AG09309 (cell line): ENCODE measurements around the gene STUM.

Experiments
- DNase-seq: peaks from one replicate; pipeline ENCODE4 v3.0.0-alpha.2; 2010; ENCODE audit warnings: low read depth
- H3K4me3 ChIP-seq: 2 replicates; pipeline ENCODE4 v1.5.1; 2011; ENCODE audit warnings: mild to moderate bottlenecking, low read depth, low read length, moderate library complexity; ENCODE audit not compliant: control insufficient read depth
- CTCF ChIP-seq: IDR thresholded peaks from 2 replicates; pipeline ENCODE4 v1.5.1; 2011; ENCODE audit warnings: mild to moderate bottlenecking, low read depth, low read length, inconsistent platforms; ENCODE audit not compliant: insufficient read depth, control insufficient read depth; ENCODE audit errors: missing control alignments

The STUM gene

GRCh38 chr1:226650236-226650841, 101.8 kb downstream of the STUM start:
- no peak overlapping the region for H3K4me3 ChIP-seq
- no peak for TF ChIP-seq CTCF
- no peak for DNase-seq

- DNase-seq: no peak
- no peak for TF ChIP-seq CTCF
- no peak overlapping the region for H3K4me3 ChIP-seq
Measured at GRCh38 chr1:226651041-226651731, 102.6 kb downstream of the STUM start.

GRCh38 chr1:226651732-226652105, 103.2 kb downstream of the STUM start:
- TF ChIP-seq CTCF: no peak

GRCh38 chr1:226652613-226653012, 104.0 kb downstream of the STUM start:
- H3K4me3 ChIP-seq: no peak overlapping the region
- TF ChIP-seq CTCF: no peak
- no peak for DNase-seq

More at GRCh38 chr1:226651732-226652105, 103.2 kb downstream of the STUM start:
- no peak overlapping the region for H3K4me3 ChIP-seq
- no peak for DNase-seq

- no peak for DNase-seq
- TF ChIP-seq CTCF: no peak
- no peak overlapping the region for H3K4me3 ChIP-seq
Measured at GRCh38 chr1:226653311-226653921, 104.9 kb downstream of the STUM start.

- no peak overlapping the region for H3K4me3 ChIP-seq
- DNase-seq: no peak
Measured at GRCh38 chr1:226654046-226654667, 105.6 kb downstream of the STUM start.

More at GRCh38 chr1:226654046-226654667, 105.6 kb downstream of the STUM start:
- no peak for TF ChIP-seq CTCF
